ENCODE results near the gene SYAP1.
"Not testable (repeated sequence)": the region's sequence is repeated elsewhere in the genome, so short reads cannot be mapped to it uniquely, and the experiment has no call there.

The SYAP1 gene

DNA sequence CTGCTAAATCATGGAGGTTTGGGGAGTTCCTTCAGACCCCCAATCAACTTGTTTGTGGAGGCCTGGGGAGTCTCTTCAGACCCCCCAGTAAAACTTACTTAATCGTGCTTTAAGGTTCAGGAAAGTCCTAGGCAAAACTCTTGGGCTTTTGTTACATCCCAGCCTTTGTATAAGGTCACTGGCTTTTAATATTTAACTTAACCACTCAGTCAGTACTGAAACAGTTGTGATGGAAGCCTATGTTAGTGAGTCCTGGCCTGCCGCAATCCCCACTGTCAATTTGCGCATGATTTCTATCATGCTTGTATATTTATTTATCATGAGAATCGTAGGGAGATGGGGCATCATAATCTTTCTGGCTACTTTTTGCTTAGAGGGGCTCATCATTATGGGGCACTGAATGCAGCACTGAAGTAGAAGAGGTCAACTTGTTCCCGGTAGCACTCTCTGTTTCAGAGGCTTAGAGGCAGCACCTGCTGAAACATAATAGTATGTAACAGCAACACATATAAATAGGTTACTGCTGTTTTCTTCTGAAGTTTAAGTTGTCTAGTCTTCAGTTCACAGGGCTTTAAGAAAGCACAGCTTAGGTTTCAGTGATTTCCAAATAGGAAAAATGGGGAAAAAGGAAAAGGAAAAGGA is 7.1 kb downstream of the SYAP1 start:
- not testable (repeated sequence) for DNase-seq

DNA sequence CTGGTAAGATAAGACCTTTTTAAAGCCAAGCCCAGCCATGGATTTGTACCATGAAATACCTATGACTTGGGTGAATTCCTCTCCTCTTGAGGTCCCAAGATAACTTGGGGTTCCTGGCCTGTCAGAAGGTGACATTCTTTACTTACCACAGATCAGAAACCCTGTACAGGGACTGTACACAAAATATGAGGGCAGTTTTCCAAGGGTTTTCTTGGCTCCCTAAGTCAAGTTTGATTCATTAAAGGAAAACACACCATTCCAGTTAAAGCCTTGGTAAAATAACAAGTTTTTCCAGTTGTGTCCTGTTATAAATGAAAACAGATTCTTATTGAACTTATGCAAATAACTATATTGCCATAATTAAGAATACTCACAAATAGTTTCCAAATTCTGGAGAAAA is 8.2 kb downstream of the SYAP1 start:
- no peak for DNase-seq

DNA sequence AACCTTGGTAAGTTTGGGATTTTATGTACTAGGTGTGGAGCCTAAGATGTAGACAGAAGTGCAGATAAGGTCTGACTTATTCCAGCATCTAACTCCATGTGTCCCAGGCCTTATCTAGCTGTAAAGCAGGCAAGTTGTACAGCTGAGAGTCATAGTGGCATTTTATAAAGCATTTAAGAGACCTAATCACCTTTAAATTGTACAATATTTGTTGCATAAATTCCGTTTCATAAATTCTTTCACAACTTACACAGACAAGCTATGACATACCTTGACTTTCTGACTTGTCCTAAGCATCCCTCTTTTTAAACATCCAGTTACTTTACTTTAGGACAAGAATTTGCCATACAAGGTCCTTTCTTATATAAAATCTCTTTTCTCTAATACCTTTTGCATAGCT is 11.0 kb downstream of the SYAP1 start:
- no peak for DNase-seq

DNA sequence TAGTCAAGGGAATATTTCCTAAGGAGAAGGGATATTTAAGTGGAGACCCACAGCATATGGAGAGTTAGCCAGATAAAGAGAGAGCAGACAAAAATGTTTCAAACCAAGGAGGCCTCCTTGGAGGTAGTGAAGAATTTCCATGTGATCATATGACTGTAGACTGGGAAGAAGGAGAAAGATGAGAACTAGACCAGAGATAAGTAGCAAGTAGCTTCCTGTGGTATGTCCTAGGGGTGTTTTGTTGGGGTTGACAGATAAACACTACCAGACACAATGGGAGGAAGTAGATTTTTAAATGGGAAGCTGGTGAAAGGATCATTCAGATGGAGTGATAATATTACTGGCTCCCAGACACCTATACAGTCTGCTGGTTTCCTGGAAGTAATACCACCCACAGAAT is 13.6 kb downstream of the SYAP1 start:
- no peak for DNase-seq

DNA sequence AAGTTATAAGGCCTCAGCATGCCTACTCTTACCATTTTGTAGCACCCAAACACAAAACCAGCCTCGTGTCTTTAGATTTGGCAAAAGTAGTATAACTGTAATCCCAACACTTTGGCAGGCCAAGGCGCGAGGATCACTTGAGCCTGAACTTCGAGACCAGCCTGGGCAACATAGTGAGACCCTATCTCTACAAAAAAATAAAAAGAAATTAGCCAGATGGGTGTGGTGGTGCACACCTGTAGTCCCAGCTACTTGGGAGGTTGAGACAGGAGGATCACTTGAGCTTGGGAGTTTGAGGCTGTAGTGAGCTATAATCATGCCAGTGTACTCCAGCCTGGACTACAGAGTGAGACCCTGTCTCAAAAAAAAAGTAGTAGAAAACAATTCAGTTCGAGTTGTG is 17.6 kb downstream of the SYAP1 start:
- DNase-seq, result no peak

DNA sequence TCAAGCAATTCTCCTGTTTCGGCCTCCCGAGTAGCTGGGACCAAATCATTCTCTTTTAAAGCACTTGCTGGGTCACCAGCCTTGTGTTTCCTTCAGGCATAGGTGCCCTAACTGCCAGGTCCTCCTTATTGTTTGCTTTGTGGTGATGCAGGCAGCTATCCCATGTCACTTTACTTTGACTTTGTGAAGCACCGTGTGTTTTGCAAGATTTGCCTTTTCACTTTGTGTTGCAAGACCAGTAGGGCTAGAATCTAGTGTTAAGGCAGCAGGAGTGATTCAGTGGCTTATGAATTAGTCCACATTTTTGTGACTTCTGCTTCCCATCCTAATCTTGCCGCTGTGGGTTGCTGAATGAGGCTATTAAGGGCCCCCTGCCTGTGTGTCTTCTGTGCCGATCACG is 20.2 kb downstream of the SYAP1 start:
- DNase-seq, result no peak

DNA sequence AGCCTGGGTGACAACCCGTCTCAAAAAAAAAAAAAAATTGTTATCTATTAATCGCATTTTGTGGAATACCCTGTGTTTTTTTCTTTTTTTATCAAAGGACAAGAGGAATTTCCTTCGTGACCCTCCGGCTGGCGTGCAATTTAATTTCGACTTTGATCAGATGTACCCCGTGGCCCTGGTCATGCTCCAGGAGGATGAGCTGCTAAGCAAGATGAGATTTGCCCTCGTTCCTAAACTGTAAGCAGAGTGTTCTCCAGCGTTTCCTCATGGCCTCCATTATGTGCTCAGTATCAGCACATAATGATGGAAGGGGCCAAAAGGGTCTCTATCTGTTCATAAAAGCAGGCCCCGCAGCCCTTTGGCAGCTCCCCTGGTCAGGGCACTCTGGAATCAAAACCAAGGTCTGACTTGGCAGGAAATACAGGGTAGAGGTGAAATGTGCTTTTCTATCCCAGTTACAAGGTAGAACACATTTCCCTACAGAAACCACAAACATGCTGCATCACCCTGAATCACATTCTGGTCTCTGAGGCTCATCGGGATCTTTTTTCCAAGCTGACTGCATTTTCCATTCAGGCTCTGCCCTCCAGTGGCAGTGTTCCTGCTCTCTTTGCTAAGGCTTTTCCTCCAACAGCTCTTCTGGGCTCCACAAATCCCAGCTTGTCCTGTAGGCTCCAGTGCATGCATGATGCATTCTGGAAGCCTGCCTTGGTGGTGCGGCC is 24.4 kb downstream of the SYAP1 start:
- no peak for DNase-seq

DNA sequence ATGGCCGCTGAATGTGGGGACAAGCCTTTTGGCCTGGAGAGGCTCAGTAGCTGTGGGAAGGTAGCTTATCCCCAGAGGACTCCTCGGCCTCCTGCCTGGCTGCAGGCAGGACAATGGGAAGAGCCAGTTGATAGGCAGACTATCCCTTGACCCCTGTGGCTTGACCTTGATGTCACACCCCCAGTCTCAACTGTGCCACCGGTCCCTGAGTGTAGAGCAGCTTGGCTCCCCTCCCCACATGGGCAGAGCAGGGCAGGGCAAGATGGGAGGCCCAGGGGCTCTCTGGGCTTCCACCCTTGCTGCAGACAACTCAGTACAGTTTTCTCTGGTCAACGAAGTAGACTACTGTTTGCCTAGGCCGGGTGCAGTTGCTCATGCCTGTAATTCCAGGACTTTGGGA is 25.7 kb downstream of the SYAP1 start:
- DNase-seq, result no peak

DNA sequence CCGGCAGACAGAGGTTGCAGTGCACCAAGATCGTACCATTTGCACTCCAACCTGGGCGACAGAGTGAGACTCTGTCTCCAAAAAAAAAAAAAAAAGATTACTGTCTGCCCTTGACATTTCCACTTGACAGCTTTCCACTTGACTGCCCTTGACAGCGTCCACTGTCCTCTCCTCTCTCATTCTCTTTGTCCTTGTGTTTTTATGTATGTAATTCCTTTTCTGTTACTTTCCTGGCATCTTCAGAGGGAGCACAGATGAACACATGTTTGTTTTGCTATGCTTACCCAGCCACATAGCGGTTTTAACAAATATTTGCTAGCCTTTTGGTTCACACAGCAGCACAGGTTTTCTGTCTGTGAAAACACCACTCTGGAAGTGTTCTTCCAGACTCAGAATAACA is 26.2 kb downstream of the SYAP1 start:
- DNase-seq, result no peak

DNA sequence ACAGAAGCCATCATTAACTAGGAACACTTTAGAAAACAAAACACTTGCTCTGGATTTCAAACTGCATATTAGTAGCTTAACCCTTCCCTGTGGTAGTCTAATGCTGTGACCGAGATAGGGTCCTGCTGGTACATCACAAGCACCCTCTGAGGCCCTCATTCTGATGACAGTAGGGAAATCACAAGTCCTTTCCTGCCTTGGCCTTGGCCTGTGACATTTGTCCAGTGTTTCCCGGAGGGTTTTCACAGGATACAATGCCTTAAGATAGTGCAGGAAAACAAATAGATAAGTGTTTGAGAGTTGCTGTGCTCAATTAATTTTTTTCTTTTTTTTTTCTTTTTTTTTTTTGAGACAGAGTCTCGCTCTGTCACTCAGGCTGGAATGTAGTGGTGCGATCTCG is 29.0 kb downstream of the SYAP1 start:
- DNase-seq, result no peak

DNA sequence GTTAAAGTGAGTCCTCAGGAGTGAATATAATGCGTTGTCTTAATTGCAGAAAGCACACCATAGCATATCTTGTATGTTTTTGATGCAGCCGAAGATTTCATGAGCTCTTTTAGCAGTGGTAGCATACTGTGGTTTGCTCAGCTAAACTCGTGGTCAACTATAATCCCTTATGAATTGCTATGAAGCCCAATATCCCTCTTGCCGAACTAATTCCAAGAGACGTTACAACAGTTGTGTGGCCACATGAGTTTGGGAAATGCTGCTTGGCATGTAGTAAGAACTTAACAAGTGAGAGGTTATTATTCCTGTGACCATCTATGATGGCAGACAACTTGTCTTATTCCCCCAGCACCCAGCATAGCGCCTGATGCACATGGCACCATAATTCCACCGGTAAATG is 30.7 kb downstream of the SYAP1 start:
- no peak for DNase-seq

DNA sequence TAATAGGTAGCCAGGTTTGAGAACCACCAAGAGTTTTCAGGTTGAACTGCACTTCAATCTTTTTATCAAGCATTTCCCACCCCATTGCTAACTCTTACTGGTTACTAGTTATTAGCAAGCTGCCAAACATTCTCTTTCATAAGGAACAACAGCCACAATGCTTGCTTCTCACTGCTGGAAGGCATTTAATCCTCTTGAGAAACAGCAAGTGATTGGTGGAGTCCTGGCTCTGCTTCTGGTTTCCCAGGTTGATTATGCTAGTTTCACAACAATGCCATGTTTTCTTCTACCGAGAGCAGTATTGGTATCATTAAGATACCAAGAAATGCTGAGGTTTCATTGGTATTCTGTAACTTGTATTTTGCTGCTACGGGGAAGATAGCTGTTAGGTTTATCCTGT is 34.6 kb downstream of the SYAP1 start:
- DNase-seq, result no peak

DNA sequence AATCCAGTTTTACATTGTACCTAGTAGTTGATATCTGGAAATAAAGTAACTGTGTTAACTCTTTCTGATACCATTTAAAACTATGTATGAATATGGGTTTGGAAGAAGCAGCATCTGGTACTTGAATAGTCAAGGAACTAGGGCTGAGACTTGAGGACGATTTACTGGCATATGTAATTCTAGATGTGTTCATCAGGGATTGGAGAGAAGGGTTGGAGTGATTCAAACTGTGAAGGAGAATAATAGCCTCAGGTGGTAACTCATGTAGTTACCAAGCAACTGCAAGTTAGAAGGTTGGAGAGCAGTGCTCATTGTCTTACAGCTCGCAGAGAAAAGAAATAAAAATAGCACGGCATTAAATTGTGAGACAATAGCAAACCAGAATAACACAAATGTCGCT is 37.3 kb downstream of the SYAP1 start:
- DNase-seq, result no peak

DNA sequence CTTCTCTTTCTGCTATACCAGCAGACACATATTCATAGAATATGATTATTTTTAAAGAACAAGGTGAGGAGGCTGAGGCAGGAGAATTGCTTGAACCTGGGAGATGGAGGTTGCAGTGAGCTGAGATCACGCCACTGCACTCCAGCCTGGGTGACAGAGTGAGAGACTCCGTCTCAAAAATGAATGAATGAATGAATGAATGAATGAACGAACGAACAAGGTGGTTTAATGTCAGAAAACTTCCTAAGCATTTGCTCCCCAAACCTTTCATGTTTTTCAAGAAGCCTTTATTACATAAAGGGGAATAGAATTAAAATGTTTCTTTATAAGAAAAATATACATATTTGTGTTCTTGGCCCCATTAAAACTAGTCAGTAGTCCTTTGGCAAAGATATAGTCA is 42.1 kb downstream of the SYAP1 start:
- DNase-seq, result not testable (repeated sequence)

DNA sequence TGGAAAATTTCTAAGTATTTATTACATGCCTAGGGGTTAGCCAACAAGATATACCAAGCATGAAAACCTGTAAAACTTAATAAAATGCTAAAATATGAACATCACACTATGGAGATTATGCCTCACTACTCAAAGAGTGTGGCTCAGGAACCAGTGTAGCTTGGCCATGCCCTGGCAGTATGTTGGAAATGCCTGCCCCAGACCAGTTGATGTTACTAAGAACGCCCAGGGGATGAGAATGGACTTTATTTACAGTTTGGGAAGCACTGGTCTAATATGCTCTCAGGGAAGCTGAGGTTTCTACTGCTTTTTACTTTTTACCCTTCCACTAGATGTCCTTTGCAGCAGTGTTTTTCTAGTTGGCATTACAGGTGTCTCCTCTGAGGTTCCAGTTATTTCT is 43.2 kb downstream of the SYAP1 start:
- DNase-seq, result no peak

DNA sequence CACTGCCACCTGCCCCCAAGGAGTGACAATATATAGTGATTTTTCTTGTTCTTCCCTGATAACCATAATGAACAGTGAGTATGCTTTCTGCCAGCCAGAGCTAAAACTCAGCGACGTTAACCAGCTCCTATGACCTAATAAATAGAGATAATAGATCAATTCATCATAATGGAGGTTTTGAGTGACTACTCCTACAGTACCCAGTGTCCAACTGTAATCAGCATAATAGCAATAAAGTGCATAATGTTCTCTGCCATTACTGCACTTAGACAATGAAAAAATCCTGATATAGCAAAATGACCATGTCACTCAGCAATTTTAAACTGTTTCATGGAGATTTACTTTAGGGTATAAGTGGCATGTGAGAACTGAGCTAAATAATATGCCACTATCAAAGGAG is 46.2 kb downstream of the SYAP1 start:
- no peak for DNase-seq

DNA sequence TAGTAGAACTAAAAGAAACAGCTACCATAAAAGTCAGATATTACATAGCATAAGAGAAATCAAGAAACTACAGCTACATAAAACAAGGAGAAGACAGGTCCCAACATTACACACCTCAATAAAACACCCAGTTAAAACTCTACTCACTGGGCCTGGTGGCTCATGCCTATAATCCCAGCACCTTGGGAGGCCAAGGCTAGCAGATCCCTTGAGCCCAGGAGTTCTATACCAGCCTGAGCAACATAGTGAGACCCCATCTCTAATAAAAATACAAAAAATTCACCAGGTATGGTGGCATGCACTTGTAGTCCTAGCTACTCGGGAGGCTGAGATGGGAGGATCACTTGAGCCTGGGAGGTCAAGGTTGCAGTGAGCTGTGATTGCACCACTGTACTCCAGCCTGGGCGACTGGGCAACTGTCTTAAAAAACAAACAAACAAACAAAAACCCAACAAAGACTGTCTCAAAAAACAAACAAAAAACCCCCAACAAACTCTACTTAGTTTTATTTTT is 51.6 kb downstream of the SYAP1 start:
- DNase-seq, result no peak

DNA sequence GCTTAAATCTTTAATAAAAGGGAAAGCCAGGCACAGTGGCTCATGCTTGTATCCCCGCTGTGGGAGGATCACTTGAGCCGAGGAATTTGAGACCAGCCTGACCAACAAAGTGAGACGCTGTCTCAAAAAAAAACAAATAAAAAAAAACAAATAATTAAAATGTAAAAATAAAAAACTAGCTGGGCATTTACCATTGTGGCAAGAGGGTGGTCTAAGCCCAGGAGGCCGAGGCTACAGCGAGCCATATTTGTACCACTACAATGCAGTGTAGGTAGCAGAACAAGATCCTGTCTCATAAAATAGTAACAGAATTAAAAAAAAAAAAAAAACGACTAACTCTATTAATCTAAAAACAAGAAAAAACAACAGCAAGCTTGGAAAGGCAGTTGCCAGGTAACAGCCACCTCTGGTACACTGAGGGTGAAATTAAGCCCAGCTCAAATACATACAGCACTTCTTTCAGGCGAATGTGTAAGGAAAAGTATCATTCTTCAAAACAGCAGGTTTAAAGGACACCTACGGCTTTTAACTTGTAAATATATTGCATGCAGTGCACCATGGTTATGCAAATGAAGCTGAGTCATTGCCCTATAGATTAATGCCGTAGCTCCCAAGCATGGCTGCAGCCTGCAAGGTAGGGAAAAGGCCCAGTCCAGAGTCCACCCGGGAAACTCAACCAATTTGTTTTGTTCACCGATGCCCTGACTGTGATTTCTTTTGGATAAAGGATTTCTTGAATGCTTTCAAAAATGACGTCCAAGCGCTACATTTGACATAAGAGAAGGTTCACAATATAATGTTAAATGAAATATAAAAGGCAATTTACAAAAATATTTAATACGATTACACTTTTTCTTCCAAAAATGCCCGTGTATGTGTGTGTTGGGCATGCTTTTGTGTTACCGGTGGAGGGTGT is 52.3 kb downstream of the SYAP1 start:
- no peak for DNase-seq

DNA sequence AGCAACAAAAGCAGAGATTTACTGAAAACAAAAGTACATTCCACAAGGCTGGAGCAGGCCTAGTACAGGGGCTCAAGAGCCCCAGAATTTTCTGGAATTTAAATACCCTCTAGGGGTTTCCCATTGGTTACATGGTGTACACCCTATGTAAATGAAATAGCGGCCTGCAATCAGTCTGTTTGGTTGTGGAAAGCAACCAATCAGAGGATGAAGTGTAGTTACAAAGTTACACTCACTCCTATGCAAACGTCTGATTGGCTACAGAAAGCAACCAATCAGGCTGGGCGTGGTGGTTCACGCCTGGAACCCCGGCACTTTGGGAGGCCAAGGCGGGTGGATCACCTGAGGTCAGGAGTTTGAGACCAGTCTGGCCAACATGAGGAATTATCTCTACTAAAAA is 53.0 kb downstream of the SYAP1 start:
- DNase-seq, result no peak

DNA sequence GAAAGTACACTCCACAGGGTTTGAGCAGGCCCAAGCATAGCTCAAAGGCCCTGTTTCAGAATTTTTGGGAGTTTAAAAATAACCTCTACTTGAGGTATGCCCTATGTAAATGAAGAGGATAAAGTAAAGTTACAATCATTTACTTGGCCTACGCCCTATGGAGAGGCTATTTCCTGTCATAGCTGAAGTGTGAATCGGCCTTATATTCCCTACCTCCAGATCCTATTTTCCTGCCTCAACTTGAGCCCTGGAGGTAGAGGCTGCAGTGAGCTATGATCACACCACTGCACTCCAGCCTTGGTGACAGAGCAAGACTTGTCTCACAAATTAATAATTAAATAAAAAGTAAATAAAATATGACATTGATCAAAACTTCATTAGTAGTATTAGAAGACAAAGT is 55.3 kb downstream of the SYAP1 start:
- no peak for DNase-seq

DNA sequence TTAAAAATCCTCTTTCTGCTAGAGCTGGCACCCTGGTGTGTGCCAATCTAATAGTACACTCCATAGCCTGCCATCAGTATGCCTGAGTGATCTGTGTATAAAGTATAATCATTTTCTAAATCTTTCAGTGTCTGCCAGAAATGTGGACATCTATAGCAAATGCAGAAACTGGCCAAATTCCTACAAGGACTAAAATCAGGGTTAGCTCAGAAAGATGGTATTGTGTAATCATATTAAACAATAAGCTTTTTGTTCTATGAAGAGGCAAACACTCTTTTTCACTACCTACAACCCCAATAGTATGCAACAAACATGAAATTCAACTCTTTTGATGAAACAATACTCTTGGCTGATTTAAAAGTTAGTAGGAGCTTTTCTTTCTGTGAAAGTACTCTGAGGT is 59.1 kb downstream of the SYAP1 start:
- no peak for DNase-seq

DNA sequence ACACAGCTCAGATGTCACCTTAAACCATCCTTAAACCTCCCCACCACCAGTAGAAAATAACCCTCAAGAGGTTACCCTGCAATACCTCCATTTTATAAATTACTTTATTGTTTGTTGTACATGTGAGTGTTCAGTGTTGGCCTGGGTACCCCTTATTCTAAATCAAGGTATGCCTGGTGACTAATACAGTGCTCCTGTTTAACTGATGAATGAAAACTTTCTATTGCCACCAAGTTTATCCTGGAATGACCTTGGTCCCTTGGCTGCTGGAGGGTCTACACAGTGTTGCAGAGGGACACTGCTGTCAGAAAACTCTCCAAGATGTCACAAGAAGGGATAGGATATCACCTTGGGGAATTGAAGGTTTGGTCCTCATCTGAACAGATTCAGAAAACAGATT is 59.6 kb downstream of the SYAP1 start:
- no peak for DNase-seq

DNA sequence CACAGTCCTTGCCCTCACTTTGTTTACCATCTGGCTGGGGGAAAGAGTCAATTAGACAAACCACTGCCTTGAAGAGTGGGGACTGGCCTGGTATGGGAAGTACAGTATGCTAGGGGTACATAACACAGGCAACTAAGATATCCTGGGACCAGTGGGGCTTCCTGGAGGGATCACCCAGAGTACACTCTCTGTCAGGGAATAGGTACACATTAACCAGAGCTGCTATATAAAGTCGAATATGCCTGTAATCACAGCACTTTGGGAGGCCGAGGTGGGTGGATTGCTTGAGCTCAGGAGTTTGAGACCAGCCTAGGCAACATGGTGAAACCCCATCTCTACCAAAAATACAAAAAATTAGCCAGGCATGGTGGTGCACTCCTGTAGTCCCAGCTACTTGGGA is 60.4 kb downstream of the SYAP1 start:
- not testable (repeated sequence) for DNase-seq

DNA sequence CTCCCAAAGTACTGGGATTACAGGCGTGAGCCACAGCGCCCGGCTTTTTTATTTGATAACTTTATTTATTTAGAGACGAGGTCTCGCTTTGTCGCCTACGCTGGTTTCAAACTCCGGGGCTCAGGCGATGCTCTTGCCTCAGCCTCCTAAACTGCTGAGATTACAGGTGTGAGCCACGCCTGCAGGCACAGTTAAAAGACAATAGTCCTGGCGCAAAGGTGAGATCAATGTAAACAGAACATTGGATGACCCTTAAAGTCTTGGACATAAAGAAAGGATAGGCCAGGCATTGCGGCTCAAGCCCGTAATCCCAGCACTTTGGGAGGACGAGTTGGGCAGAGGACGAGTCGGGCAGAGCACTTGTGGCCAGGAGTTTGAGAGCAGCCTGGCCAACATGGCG is 64.0 kb downstream of the SYAP1 start:
- DNase-seq, result no peak

Data from bone marrow (tissue), 2 donors.